Measurements from ENCODE around the gene PPAT.

DNA sequence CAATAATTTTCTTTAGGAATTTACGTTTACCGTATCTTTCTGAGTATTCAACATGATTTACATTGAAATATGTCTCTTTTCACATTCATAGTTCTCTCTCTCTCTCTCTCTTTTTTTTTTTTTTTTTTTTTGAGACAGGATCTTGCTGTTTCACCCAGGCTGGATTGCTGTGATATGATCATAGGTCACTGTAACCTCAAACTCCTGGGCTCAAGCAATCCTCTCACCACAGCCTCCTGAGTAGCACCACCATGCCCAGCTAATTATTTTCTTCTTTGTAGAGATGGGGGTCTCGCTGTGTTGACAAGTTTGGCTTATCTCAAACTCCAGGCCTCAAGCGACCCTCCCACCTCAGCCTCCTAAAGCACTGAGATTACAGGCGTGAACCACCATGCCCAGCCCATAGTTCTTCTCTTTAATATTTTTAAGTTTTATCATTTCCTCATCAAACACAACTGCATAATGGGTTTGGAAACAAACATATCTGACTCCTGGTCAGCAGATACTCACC is 41.8 kb upstream of the PPAT start:
- TF ChIP-seq, protein P1, sequence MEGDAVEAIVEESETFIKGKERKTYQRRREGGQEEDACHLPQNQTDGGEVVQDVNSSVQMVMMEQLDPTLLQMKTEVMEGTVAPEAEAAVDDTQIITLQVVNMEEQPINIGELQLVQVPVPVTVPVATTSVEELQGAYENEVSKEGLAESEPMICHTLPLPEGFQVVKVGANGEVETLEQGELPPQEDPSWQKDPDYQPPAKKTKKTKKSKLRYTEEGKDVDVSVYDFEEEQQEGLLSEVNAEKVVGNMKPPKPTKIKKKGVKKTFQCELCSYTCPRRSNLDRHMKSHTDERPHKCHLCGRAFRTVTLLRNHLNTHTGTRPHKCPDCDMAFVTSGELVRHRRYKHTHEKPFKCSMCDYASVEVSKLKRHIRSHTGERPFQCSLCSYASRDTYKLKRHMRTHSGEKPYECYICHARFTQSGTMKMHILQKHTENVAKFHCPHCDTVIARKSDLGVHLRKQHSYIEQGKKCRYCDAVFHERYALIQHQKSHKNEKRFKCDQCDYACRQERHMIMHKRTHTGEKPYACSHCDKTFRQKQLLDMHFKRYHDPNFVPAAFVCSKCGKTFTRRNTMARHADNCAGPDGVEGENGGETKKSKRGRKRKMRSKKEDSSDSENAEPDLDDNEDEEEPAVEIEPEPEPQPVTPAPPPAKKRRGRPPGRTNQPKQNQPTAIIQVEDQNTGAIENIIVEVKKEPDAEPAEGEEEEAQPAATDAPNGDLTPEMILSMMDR (conservative IDR thresholded peaks at IDR 0.05), result no peak
- TF ChIP-seq ZFX (IDR thresholded peaks at IDR 0.05), result no peak

All from C4-2B (cell line).